ENCODE data around the gene SURF1. TPM values are rescaled to one million over a fixed set of nuclear protein-coding genes. Genes with fewer than 3 reads are reported as not detected.
"Not testable (repeated sequence)": the region's sequence is repeated elsewhere in the genome, so short reads cannot be mapped to it uniquely, and the experiment has no call there.

The SURF1 gene
- total RNA-seq, 1 experiment from 2014 or later: 71.7 TPM

DNA sequence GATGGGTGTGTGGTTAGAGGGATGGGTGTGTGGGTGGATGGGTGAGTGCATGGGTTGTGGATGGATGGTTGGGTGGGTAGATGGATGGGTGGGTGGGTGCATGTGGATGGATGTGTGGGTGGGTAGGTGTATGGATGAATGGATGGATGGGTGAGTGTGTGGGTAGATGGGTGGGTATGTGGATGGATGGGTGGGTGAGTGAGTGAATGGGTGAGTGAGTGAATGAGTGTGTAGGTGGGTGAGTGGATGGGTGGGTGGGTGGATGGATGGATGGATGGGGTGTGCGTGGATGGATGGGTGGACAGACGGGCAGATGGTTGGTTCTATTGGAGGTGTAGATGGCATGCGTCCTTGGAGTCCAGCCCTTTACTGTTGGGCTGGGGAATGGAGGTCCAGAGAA, 37.1 kb upstream of the SURF1 start:
- no peak for ATAC-seq
- BruUV-seq (replicated peaks): no TSS peak
- DNase-seq (ENCODE audit: low read depth, low spot score): no peak

GRCh38 chr9:133392308-133392707, 36.0 kb upstream of the SURF1 start:
- ATAC-seq; H2AFZ ChIP-seq (ENCODE audit: low read depth, low read length, poor library complexity, severe bottlenecking); intact Hi-C loops (cut with micrococcal nuclease); DNase-seq (ENCODE audit: low read depth, low spot score); POLR2A ChIA-PET; CTCF ChIA-PET; H3K27me3 ChIP-seq (ENCODE audit: insufficient read depth, low read length); H3K4me1 ChIP-seq (ENCODE audit: control insufficient read depth in 1 of 2, insufficient read depth in 2 of 2, low read length in 2 of 2); H3K9me2 ChIP-seq (ENCODE audit: insufficient read depth); H3K9me3 ChIP-seq (ENCODE audit: control insufficient read depth in 1 of 2, insufficient read depth in 1 of 2, low read depth in 1 of 2, low read length in 2 of 2); H3K4me3 ChIP-seq (replicated peaks in 1 of 2; ENCODE audit: low read depth in 1 of 2, low read length in 2 of 2); H4K20me1 ChIP-seq (ENCODE audit: insufficient read depth); RAD21 ChIA-PET (ENCODE audit: low non-redundant PET in 1 of 2, low total read pairs in 2 of 2, uncharacterized antibody in 2 of 2, unreplicated experiment in 2 of 2); H3K79me2 ChIP-seq (ENCODE audit: insufficient read depth, low read length); BruUV-seq (replicated peaks); H3K36me3 ChIP-seq (ENCODE audit: control insufficient read depth in 1 of 2, insufficient read depth in 2 of 2, low read length in 2 of 2); H3K27ac ChIP-seq (ENCODE audit: low read depth, low read length); H3K9ac ChIP-seq (ENCODE audit: low read length); H3K4me2 ChIP-seq (ENCODE audit: low read length): not testable (repeated sequence)

More for the DNA sequence above, 37.1 kb upstream of the SURF1 start:
- Histone ChIP-seq H3K4me1 (ENCODE audit: control insufficient read depth in 1 of 2, insufficient read depth in 2 of 2, low read length in 2 of 2) (no peaks in the 10 kb centered on the region), H3K9me3 (ENCODE audit: control insufficient read depth in 1 of 2, insufficient read depth in 1 of 2, low read depth in 1 of 2, low read length in 2 of 2) (no peaks in the 10 kb centered on the region), H2AFZ (ENCODE audit: low read depth, low read length, poor library complexity, severe bottlenecking) (no peak overlapping the region), H3K9ac (ENCODE audit: low read length) (no peak overlapping the region), H3K36me3 (ENCODE audit: control insufficient read depth in 1 of 2, insufficient read depth in 2 of 2, low read length in 2 of 2) (no peaks in the 10 kb centered on the region), H3K79me2 (ENCODE audit: insufficient read depth, low read length) (no peaks in the 10 kb centered on the region), H4K20me1 (ENCODE audit: insufficient read depth) (no peaks in the 10 kb centered on the region), H3K4me2 (ENCODE audit: low read length) (no peak overlapping the region), H3K27me3 (ENCODE audit: insufficient read depth, low read length) (0 out of 2 replicates have a peak, but pooled peaks cover 2% of the 10 kb centered on the region), H3K4me3 (replicated peaks in 1 of 2; ENCODE audit: low read depth in 1 of 2, low read length in 2 of 2) (no peak overlapping the region), H3K27ac (ENCODE audit: low read depth, low read length) (no peak overlapping the region), H3K9me2 (ENCODE audit: insufficient read depth) (no peaks in the 10 kb centered on the region)
- RAD21 ChIA-PET (ENCODE audit: low non-redundant PET in 1 of 2, low total read pairs in 2 of 2, uncharacterized antibody in 2 of 2, unreplicated experiment in 2 of 2): no interaction called here
- CTCF ChIA-PET: no interaction called here
- POLR2A ChIA-PET: no interaction called here
- TF ChIP-seq RAD21 (IDR thresholded peaks at IDR 0.05; ENCODE audit: low read depth): no peak
- TF ChIP-seq EGR1 (IDR thresholded peaks at IDR 0.05; ENCODE audit: low read depth): no peak
- no peak for TF ChIP-seq EZH2phosphoT487 (IDR thresholded peaks at IDR 0.05; ENCODE audit: borderline replicate concordance)
- TF ChIP-seq EZH2 (IDR thresholded peaks at IDR 0.05): no peak
- no peak for TF ChIP-seq SIN3A (IDR thresholded peaks at IDR 0.05; ENCODE audit: low read depth)
- TF ChIP-seq SRF (IDR thresholded peaks at IDR 0.05; ENCODE audit: low read depth): no peak
- TF ChIP-seq TCF7L2 (IDR thresholded peaks at IDR 0.05; ENCODE audit: borderline replicate concordance, extremely low read depth, insufficient read depth, insufficient read length): no peak
- TF ChIP-seq SP1 (IDR thresholded peaks at IDR 0.05; ENCODE audit: low read depth): no peak
- TF ChIP-seq ZNF274 (IDR thresholded peaks at IDR 0.05; ENCODE audit: low read depth, low read length): no peak
- TF ChIP-seq, protein P1, sequence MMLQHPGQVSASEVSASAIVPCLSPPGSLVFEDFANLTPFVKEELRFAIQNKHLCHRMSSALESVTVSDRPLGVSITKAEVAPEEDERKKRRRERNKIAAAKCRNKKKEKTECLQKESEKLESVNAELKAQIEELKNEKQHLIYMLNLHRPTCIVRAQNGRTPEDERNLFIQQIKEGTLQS (IDR thresholded peaks at IDR 0.05): no peak
- TF ChIP-seq POLR2AphosphoS5 (IDR thresholded peaks at IDR 0.05; ENCODE audit: low read depth, low read length): no peak
- TF ChIP-seq CEBPB (IDR thresholded peaks at IDR 0.05; ENCODE audit: low read depth): no peak
- no peak for TF ChIP-seq POLR2A (IDR thresholded peaks at IDR 0.05; ENCODE audit: borderline replicate concordance, extremely low read depth, insufficient read depth, insufficient read length)
- TF ChIP-seq CBX3 (IDR thresholded peaks at IDR 0.05; ENCODE audit: low read depth): no peak
- TF ChIP-seq, protein P2, sequence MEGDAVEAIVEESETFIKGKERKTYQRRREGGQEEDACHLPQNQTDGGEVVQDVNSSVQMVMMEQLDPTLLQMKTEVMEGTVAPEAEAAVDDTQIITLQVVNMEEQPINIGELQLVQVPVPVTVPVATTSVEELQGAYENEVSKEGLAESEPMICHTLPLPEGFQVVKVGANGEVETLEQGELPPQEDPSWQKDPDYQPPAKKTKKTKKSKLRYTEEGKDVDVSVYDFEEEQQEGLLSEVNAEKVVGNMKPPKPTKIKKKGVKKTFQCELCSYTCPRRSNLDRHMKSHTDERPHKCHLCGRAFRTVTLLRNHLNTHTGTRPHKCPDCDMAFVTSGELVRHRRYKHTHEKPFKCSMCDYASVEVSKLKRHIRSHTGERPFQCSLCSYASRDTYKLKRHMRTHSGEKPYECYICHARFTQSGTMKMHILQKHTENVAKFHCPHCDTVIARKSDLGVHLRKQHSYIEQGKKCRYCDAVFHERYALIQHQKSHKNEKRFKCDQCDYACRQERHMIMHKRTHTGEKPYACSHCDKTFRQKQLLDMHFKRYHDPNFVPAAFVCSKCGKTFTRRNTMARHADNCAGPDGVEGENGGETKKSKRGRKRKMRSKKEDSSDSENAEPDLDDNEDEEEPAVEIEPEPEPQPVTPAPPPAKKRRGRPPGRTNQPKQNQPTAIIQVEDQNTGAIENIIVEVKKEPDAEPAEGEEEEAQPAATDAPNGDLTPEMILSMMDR (IDR thresholded peaks at IDR 0.05 in 2 of 3, conservative IDR thresholded peaks at IDR 0.05 in 1 of 3; ENCODE audit: borderline replicate concordance in 1 of 3, insufficient read depth in 1 of 3, low read depth in 2 of 3, low read length in 2 of 3): no peak
- intact Hi-C loops (cut with micrococcal nuclease): no loop called here

- H3K4me2 ChIP-seq (ENCODE audit: low read length); H3K36me3 ChIP-seq (ENCODE audit: control insufficient read depth in 1 of 2, insufficient read depth in 2 of 2, low read length in 2 of 2); H3K4me1 ChIP-seq (ENCODE audit: control insufficient read depth in 1 of 2, insufficient read depth in 2 of 2, low read length in 2 of 2); H3K79me2 ChIP-seq (ENCODE audit: insufficient read depth, low read length); DNase-seq (ENCODE audit: low read depth, low spot score); RAD21 ChIA-PET (ENCODE audit: low non-redundant PET in 1 of 2, low total read pairs in 2 of 2, uncharacterized antibody in 2 of 2, unreplicated experiment in 2 of 2); H3K9me2 ChIP-seq (ENCODE audit: insufficient read depth); H3K9me3 ChIP-seq (ENCODE audit: control insufficient read depth in 1 of 2, insufficient read depth in 1 of 2, low read depth in 1 of 2, low read length in 2 of 2); H3K4me3 ChIP-seq (replicated peaks in 1 of 2; ENCODE audit: low read depth in 1 of 2, low read length in 2 of 2); POLR2A ChIA-PET; ATAC-seq; CTCF ChIA-PET; H3K27me3 ChIP-seq (ENCODE audit: insufficient read depth, low read length); BruUV-seq (replicated peaks); H4K20me1 ChIP-seq (ENCODE audit: insufficient read depth); intact Hi-C loops (cut with micrococcal nuclease); H3K9ac ChIP-seq (ENCODE audit: low read length); H3K27ac ChIP-seq (ENCODE audit: low read depth, low read length); H2AFZ ChIP-seq (ENCODE audit: low read depth, low read length, poor library complexity, severe bottlenecking): not testable (repeated sequence)
Observed at GRCh38 chr9:133391449-133391848, 35.2 kb upstream of the SURF1 start.

Measured in HCT116 (cell line).